Dendritic cell treated with granulocyte-macrophage colony-stimulating factor and Interleukin-4, amounts not matched to agents 40 ng/mL and 50 ng/mL, for 4 days (primary cell): Measurements from ENCODE around the gene NCSTN.

Experiments used
- H3K27ac Mint-ChIP-seq: one replicate; pipeline ENCODE4 v1.8.0; 2022; ENCODE audit warnings: mild to moderate bottlenecking, mixed read lengths
- H3K27me3 Mint-ChIP-seq: one replicate; pipeline ENCODE4 v1.8.0; 2022; ENCODE audit warnings: mild to moderate bottlenecking, mixed read lengths
- H3K36me3 Mint-ChIP-seq: one replicate; pipeline ENCODE4 v1.8.0; 2022; ENCODE audit warnings: low read depth, mixed read lengths
- H3K4me1 Mint-ChIP-seq: one replicate; pipeline ENCODE4 v1.8.0; 2022; ENCODE audit warnings: low read depth, mixed read lengths
- H3K4me3 Mint-ChIP-seq: one replicate; pipeline ENCODE4 v1.8.0; 2022; ENCODE audit warnings: mild to moderate bottlenecking, moderate library complexity, mixed read lengths
- H3K9me3 Mint-ChIP-seq: one replicate; pipeline ENCODE4 v1.8.0; 2022; ENCODE audit warnings: mixed read lengths
- intact Hi-C: fragments of 100-400 bp; cut with micrococcal nuclease; formaldehyde crosslinking; loops from one replicate; pipeline ENCODE4 v1.15.0; 2022

Gene NCSTN

DNA sequence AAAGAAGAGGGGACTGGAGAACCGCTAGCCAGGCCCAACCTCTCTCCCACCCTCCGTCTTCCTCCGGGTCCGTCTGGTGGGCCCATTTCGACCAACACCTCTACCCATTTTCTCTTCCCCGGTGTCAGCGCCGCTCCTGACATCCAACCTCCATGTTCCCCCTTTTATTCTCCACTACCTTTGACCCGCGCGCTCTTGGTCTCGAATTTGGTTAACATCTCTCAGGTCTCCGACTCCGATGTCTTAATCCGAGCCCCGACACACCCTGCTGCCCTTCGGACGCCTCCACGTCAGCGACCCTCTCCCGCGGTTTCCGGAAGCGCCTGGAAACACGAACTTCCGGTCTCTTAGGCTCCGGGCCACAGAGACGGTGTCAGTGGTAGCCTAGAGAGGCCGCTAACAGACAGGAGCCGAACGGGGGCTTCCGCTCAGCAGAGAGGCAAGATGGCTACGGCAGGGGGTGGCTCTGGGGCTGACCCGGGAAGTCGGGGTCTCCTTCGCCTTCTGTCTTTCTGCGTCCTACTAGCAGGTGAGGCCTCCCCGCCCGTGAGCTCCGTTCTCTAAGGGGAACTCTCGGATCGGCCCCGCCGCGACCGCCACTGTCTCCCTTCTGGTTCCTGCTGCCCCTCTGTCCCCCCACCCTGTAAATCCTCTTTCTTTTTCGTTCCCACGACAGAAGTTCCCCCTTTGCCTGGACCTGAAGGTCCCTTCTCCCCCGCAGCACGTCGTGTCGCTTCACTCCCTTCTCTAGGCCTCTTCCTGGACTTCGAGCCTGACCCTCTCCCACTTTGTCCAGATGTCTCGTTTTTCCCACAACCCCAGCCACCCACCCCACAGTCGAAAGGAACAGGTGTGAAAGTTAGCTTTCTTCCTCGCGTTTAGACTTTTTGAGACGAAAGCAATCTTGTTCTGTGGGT lies at the start of gene NCSTN, which contains the start of gene COPA:
Gene NCSTN (plus strand): TSS at position 431 of the 917 bp plus-strand sequence. CDS start 14 bp downstream, at position 445.
Gene COPA (minus strand): TSS at position 298 of the 917 bp plus-strand sequence. CDS start 80 bp downstream, at position 218.
- peaks cover 67% of the 10 kb centered on the region for H3K4me1 Mint-ChIP-seq
- no peaks in the 10 kb centered on the region for H3K27me3 Mint-ChIP-seq
- intact Hi-C loops = no loop called here
- peak within 1 kb of the TSS; percentile 97 for H3K4me3 Mint-ChIP-seq
- no peaks in the 10 kb centered on the region for H3K9me3 Mint-ChIP-seq
- peak within 1 kb of the TSS; percentile 94 for H3K27ac Mint-ChIP-seq
- H3K36me3 Mint-ChIP-seq = peaks cover 65% of the 10 kb centered on the region

DNA sequence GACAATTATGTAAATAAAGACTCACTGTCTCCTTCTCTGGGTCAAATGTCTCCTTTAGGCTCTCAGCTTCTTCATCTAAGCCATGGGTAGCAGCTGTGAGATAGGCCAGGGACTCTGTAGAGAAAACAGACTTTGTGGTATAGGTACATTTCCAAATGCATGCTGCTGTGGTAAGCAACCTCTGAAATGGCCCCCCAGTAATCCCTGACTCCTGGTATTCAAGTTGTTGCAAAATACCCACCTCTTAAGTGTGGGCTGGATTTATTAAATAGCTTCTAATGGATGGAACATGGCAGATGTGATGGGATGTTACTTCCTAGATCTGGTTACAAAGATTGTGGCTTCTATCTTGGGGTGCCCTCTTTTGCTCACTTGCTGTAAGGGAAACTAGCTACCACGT lies 47.1 kb upstream of the NCSTN start:
- Mint-ChIP-seq H3K4me1 (peaks cover 21% of the 10 kb centered on the region), H3K4me3 (no peak overlapping the region), H3K27me3 (no peaks in the 10 kb centered on the region), H3K27ac (no peak overlapping the region), H3K36me3 (peaks cover 97% of the 10 kb centered on the region), H3K9me3 (no peaks in the 10 kb centered on the region)
- intact Hi-C loops = loop anchor here (5.0 kb wide), 1 partner anchor 36 kb away; no protein-coding TSS in a partner anchor

DNA sequence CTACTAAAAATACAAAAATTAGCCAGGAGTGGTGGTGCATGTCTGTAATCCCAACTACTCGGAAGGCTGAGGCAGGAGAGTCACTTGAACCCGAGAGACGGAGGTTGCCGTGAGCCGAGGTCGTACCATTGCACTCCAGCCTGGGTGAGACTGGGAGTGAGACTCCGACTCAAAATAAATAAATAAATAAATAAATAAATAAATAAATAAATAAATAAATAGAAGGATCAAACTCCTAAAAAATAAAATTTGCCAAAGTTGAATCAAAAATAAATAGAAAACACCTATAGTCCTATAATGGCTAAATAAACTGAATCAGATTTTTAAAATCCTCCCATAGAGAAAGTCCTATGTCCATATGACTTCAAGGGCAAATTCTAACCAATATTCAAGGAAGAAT lies 43.0 kb upstream of the NCSTN start:
- intact Hi-C loops = no loop called here
- Mint-ChIP-seq H3K36me3 (peaks cover 91% of the 10 kb centered on the region), H3K27me3 (no peaks in the 10 kb centered on the region), H3K27ac (no peak overlapping the region), H3K4me3 (no peak overlapping the region), H3K9me3 (no peaks in the 10 kb centered on the region), H3K4me1 (no peaks in the 10 kb centered on the region)

DNA sequence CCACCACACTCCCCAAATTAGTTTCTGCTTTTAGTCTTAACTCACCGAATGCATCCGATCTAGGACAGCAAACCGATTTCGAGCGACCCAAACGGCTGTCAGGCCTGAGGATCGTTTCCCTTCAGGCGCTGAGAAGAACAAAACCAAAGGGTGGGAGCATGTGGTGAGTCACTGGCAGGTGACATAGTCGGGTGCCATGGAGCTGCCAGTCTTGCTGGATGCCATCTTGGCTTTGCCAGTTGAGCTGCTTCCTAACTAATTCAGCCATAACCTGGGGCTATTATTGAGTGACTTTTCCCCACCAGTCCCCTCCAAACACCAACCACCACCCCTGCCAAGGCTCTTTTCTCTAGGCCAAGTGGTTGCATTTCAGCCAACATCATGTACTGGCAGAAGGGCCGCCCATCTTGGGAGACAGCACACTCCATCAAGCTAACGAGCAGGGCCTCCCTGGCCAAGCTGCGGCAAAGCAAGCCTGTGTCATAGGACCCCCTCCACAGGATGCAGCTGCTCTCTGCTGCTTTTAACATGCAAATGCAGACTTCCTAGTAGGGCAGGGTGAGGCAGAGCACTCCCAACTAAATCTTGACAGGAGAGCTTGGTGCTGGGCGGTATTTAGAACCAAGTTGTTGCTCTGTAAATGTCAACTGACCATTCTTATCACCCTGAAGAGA lies 35.9 kb upstream of the NCSTN start:
- H3K27ac Mint-ChIP-seq = no peak overlapping the region
- intact Hi-C loops = no loop called here

DNA sequence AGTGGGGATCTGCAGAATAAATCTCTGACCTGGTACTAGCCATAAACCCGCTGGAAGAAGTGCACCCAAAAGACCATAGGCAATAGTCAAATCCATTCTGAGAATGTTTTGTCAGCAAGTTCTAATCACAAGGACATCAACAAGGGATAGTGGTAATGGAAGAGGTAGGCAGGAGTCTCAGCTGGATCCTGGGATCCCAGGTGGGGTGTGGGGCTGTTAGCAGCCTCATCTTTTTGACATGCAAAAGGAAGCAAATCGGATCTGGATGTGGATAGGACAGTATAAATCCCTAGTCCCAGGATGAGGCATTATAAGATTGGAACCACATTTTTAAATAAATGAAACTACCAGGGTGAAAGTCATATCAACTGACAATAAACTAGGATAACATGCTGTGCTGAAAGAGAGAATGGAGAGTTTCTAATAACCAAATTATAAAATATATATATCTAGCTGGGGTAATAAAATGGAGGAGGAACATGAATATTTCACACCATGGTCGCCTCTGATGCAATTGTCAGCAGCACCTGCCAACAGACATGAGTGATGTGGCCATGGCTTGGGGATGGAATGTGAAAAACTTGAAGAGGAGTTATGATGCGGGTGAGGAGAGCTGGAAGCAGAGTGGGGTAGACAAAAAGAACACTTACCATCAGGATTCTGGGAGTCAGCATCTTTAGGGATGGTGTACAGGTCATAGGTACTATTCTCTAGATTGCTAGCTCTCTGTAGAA lies 34.6 kb upstream of the NCSTN start:
- Mint-ChIP-seq H3K36me3 (peaks cover 100% of the 10 kb centered on the region), H3K9me3 (no peaks in the 10 kb centered on the region), H3K4me3 (no peak overlapping the region), H3K4me1 (no peaks in the 10 kb centered on the region), H3K27ac (no peak overlapping the region), H3K27me3 (no peaks in the 10 kb centered on the region)
- intact Hi-C loops = no loop called here

More for the DNA sequence above, 35.9 kb upstream of the NCSTN start:
- Mint-ChIP-seq H3K9me3 (no peaks in the 10 kb centered on the region), H3K27me3 (no peaks in the 10 kb centered on the region), H3K4me3 (no peak overlapping the region), H3K4me1 (no peaks in the 10 kb centered on the region), H3K36me3 (peaks cover 100% of the 10 kb centered on the region)

DNA sequence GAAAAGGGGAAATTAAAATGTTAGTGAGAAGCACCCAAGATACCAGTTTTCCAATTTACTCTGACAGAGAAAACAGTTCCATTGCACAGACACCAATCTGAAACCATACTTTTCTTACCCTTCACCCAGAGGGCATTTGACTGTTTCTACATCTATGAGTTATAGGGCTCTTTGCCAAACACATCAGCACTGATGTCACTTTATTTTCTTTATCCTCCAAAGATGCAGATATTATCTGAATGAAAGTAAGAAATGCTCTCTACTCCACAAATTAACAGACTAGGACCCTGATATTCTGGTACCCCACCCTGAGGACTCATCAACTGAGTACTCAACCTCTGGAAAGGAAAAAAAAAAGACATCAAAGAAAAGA lies 34.0 kb upstream of the NCSTN start:
- Mint-ChIP-seq H3K4me1 (no peaks in the 10 kb centered on the region), H3K27ac (no peak overlapping the region), H3K4me3 (no peak overlapping the region), H3K27me3 (no peaks in the 10 kb centered on the region), H3K36me3 (peaks cover 100% of the 10 kb centered on the region), H3K9me3 (no peaks in the 10 kb centered on the region)
- intact Hi-C loops = no loop called here

DNA sequence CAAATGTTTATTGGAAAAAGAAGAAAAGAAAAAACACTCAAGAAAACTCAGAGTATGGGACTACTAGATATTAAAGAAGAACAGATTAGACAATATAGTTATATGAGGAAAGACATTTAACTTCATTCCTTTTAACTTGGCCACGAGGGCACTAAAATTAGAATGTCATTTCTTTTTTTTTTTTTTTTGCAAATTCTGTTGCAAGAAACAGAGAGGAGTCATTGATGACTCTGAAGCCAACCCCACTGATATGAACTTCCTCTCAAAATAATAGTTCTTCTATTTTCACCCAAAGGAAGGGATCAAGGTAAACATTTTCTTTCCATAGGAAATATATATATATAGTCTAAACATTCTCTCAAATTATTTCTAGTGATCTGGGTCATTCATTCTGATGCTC lies 33.6 kb upstream of the NCSTN start:
- no peaks in the 10 kb centered on the region for H3K27me3 Mint-ChIP-seq
- no peaks in the 10 kb centered on the region for H3K9me3 Mint-ChIP-seq
- H3K4me1 Mint-ChIP-seq = no peaks in the 10 kb centered on the region
- intact Hi-C loops = no loop called here
- no peak overlapping the region for H3K4me3 Mint-ChIP-seq
- H3K36me3 Mint-ChIP-seq = peaks cover 100% of the 10 kb centered on the region
- H3K27ac Mint-ChIP-seq = no peak overlapping the region

DNA sequence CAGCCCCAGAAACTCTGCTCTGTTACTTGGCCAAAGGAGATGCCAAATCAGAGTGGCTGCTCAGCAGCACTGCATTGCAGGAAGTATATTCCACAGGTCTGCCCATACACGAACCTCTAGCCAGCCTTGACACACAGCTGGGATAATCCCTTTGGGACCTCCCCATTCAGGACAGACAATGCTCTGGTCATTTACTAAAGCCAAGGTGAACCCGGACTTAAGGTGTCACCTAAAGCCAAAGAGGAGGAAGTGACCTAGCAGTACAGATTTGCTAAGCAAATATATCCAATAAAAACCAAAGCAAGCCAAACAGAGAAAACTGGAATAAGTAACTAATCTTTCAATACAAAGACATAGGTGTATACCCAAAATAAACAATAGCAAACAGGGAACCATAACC lies 27.8 kb upstream of the NCSTN start:
- H3K27me3 Mint-ChIP-seq = no peaks in the 10 kb centered on the region
- peaks cover 9% of the 10 kb centered on the region for H3K9me3 Mint-ChIP-seq
- no peak overlapping the region for H3K27ac Mint-ChIP-seq
- peaks cover 97% of the 10 kb centered on the region for H3K36me3 Mint-ChIP-seq
- H3K4me3 Mint-ChIP-seq = no peak overlapping the region
- intact Hi-C loops = loop anchor here (10.0 kb wide), 1 partner anchor 81 kb away; no protein-coding TSS in a partner anchor
- H3K4me1 Mint-ChIP-seq = peaks cover 12% of the 10 kb centered on the region

DNA sequence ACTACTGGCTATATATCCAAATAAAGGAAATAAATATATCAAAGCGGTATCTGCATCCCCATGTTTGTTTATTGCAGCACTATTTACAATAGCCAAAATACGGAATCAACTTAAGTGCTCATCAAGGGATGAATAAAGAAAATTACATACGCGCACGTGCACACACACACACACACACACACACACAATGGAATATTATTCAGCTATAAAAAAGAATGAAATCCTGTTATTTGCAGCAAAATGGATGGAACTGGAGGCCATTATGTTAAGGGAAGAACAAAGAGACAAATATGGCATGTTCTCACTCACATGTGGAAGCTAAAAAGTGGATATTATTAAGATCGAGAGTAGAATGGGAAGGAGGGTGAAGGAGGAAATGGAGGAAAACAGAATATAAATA lies 20.4 kb upstream of the NCSTN start:
- H3K4me1 Mint-ChIP-seq = peaks cover 26% of the 10 kb centered on the region
- no peaks in the 10 kb centered on the region for H3K9me3 Mint-ChIP-seq
- H3K4me3 Mint-ChIP-seq = no peak overlapping the region
- H3K27me3 Mint-ChIP-seq = no peaks in the 10 kb centered on the region
- intact Hi-C loops = loop anchor here (10.0 kb wide), 1 partner anchor 52 kb away; no protein-coding TSS in a partner anchor
- H3K27ac Mint-ChIP-seq = no peak overlapping the region
- H3K36me3 Mint-ChIP-seq = peaks cover 97% of the 10 kb centered on the region

DNA sequence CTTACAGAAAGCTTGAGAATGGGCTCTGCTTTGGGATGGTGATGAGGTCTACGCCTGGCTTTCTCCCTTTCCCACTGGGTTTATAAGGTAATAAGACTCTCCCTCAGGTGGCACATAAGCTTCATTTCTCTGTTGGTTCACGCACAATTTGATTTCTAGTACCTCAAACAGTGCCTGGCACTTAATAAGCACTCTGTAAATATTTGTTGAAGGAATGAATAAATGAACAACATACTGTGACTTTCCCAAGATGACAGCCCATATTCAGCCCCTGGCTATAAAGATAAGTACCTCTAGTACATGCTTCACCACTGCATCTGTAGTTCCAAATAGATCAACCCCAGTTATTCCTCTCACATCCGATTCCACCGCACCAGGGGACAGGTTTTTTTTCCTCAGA lies 17.9 kb upstream of the NCSTN start:
- Mint-ChIP-seq H3K9me3 (no peaks in the 10 kb centered on the region), H3K4me1 (peaks cover 38% of the 10 kb centered on the region), H3K36me3 (peaks cover 100% of the 10 kb centered on the region), H3K27me3 (no peaks in the 10 kb centered on the region), H3K4me3 (no peak overlapping the region), H3K27ac (no peak overlapping the region)
- intact Hi-C loops = loop anchor here (10.0 kb wide), 1 partner anchor 50 kb away; no protein-coding TSS in a partner anchor

DNA sequence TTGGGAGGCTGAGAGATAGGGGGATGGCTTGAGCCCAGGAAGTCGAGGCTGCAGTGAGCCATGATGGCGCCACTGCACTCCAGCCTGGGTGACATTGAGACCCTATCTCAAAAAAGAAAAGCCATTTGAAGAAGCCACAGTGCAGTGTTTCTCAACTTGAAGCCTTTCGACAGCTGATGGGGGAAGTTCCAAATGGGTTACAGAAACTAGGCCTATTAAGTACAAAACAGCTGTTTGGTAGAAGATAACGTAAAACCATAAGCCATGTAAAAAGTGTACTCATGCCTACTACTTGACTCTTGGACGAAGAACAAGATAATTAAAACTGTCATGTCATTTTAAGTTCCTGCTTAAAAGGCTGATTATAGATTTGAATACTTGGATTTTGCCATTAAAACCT lies 16.8 kb upstream of the NCSTN start:
- intact Hi-C loops = loop anchor here (10.0 kb wide), 1 partner anchor 48 kb away; no protein-coding TSS in a partner anchor

DNA sequence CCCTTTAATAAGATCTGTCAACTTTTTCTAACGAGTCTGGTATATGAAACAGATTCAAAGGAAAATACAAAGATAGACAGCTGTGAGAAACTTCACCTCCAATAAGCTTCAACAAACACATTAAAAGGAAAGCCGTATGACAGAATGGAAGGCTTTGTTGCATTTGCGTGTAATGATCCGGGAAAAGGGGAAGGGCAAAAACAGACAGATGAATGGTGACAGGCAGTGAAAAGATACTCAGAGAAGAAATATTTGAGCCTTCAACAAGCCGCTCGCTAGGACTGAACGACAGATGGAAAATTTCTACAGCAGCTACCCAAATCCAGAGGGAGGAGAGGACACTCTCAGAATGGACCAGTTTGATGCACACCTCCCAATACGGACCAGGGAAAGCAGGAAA lies 15.0 kb upstream of the NCSTN start:
- Mint-ChIP-seq H3K4me3 (no peak overlapping the region), H3K36me3 (peaks cover 100% of the 10 kb centered on the region), H3K9me3 (no peaks in the 10 kb centered on the region), H3K27ac (peak overlapping the region; percentile 46), H3K27me3 (no peaks in the 10 kb centered on the region), H3K4me1 (peaks cover 29% of the 10 kb centered on the region)
- intact Hi-C loops = loop anchor here (10.0 kb wide), 1 partner anchor 47 kb away; no protein-coding TSS in a partner anchor

More for the DNA sequence above, 16.8 kb upstream of the NCSTN start:
- Mint-ChIP-seq H3K9me3 (no peaks in the 10 kb centered on the region), H3K36me3 (peaks cover 100% of the 10 kb centered on the region), H3K4me3 (no peak overlapping the region), H3K27ac (no peak overlapping the region), H3K27me3 (no peaks in the 10 kb centered on the region), H3K4me1 (peaks cover 42% of the 10 kb centered on the region)

DNA sequence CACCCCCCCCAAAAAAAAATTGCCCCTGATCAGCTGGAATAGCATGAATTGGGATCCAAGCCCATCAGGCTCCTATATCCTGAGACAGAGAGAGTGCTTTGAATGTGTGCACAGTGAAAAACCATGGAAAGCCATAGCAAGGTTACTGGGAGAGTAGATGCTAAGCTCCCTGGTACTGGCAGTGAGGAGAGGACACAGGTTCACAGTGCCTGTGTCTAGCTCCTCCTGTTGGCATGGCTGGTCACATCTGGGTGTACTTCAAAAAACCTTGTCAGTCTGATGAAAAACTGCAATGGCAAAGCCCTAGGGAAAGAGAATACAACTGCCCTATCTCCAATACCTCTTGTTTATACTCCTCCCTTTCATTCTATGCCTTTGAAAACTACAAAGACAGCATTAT lies 13.1 kb upstream of the NCSTN start:
- Mint-ChIP-seq H3K27ac (peak overlapping the region; percentile 52), H3K4me3 (no peak overlapping the region), H3K36me3 (peaks cover 96% of the 10 kb centered on the region), H3K9me3 (no peaks in the 10 kb centered on the region), H3K27me3 (no peaks in the 10 kb centered on the region), H3K4me1 (peaks cover 26% of the 10 kb centered on the region)
- intact Hi-C loops = loop anchor here (5.0 kb wide), 1 partner anchor 33 kb away; no protein-coding TSS in a partner anchor
